ENCODE measurements around the gene PDE8B.
A peak's percentile ranks its signal among the peaks of the same experiment; 100 is the strongest.

GRCh38 chr5:77239126-77239741, 28.8 kb downstream of the PDE8B start:
- peak in 3 of 6 experiments; percentile 7 to 45 (median 22) for TF ChIP-seq CTCF (IDR thresholded peaks at IDR 0.05)
- TF ChIP-seq POLR2A (IDR thresholded peaks at IDR 0.05): no peak

All from esophagus squamous epithelium (tissue), 4 donors.